Ovary (tissue), 3 donors: ENCODE data around the gene LDHAL6A.

Source experiments
- CTCF ChIP-seq, 3 donors: fragments of 450-650 bp in 2 of 3; fragments of 200-600 bp in 1 of 3; IDR thresholded peaks; one replicate each; pipeline versions ENCODE4 v1.5.1 to v1.8.0; 2016 to 2022; ENCODE audit warnings: antibody characterized with exemption in 3 of 3, mild to moderate bottlenecking in 1 of 3
- EP300 ChIP-seq: sonication (generic); formaldehyde crosslinking; IDR thresholded peaks from one replicate; pipeline ENCODE4 v1.6.1; 2017; ENCODE audit warnings: antibody characterized with exemption
- POLR2A ChIP-seq: fragments of 450-650 bp; IDR thresholded peaks from one replicate; pipeline ENCODE4 v1.6.1; 2017; ENCODE audit warnings: antibody characterized with exemption, mild to moderate bottlenecking, moderate library complexity
- donor health status: DM: no; HTN: no; CAD: no.

- no peak for TF ChIP-seq CTCF (IDR thresholded peaks at IDR 0.05)
- TF ChIP-seq POLR2A, result no peak
- TF ChIP-seq EP300, result no peak
Observed at GRCh38 chr11:18468059-18468458, 12.4 kb downstream of the LDHAL6A start.
